CD4-positive, alpha-beta T cell treated with Interleukin-4 for 1 hour (primary cell): ENCODE measurements around the gene ERRFI1.

Source experiments
- DNase-seq, 2 donors: peaks; one replicate each; pipeline ENCODE4 v3.0.0-alpha.2; 2020 to 2022

Gene ERRFI1

GRCh38 chr1:8043621-8044020 is 17.5 kb upstream of the ERRFI1 start:
- no peak for DNase-seq

DNA sequence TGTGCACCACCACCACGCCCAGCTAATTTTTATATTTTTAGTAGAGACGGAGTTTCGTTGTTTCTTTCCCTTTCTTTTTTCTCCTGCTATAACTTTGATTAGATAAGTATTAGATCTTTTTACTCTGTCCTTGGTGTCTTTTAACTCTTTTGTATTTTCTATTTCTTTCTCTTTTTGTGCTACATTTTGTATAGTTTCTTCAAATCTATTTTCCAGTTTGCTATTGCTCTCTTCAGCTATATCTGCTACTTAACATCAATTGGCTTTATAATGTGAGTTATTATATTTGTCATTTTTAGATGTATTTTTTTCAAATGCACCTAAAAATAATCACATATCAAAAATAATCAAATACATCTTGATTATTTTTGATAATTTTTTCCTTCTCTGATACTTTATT is 16.0 kb upstream of the ERRFI1 start:
- no peak for DNase-seq

DNA sequence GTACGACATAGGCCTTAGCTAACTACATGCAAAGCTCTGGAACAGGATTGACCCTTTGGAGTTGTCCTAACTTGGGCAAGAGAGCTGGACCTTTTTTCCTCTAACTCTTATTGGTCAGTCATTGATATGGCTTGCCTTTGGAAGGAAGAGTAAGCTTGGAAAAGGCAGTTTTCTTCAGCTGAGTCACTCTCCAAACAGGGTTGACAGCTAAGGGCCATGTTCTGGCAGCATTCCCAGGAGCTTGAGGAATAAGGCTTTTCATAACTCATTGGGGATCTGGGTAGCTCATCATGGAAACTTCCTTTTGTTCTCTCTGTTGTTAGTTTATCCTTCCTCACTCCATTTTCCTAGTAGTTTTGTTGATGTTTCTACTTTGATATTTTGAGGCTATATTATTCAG is 14.5 kb upstream of the ERRFI1 start:
- no peak for DNase-seq

GRCh38 chr1:8039071-8039470 is 13.0 kb upstream of the ERRFI1 start:
- no peak for DNase-seq

GRCh38 chr1:8035289-8035688 is 9.2 kb upstream of the ERRFI1 start:
- no peak for DNase-seq

- no peak for DNase-seq
These were observed 7.2 kb upstream of the ERRFI1 start for GRCh38 chr1:8033322-8033721.

DNA sequence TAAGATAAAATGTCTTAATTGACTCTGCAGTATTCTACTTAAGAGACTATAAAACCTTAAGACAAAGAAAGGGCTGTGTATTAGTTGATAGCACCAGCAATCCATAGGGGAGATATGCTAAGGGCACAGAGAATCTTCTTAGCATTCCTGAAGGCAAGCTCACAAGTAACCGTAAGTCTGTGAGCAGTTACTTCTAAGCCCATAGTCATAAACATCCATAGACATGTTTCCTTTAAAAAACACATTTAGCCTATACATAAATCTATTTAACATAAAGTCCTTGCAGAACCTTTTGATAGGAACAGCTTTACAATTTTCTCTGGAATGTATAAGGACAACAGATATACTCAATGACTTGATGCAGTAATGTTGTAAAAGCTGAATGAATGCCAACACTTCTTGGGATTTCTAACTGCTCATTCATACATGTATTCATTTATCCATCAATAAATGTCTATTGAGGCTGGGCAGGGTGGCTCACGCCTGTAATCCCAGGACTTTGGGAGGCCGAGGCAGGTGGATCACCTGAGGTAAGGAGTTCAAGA is 6.3 kb upstream of the ERRFI1 start:
- DNase-seq: no peak

DNA sequence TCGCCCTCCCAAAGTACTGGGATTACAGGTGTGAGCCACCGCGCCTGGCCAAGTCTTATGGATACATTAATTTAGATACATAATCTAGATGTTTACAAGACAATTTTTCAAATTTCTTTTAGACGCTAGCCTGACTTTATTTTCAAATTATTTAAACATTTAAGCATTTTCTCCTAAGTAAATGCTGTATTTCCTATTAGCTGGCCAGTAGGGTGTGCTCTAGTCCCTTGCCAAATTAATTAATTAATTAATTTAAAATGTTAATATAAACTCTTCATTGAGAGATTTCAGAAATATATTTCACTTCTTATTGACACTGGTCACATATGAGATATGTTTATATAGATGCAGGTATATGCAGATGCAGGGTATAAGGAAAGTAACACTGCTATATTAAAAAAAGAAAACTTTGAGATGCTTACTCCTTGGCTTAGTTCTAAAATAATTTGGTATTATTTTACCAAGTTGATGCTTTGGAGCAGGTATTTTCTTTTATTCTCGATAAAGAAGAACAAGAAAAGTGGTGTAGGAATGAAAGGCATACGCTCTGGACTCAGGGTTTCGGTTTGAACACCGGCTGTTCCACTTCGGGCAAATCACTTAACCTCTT is 5.2 kb upstream of the ERRFI1 start:
- DNase-seq: peak; percentile 22 to 61

DNA sequence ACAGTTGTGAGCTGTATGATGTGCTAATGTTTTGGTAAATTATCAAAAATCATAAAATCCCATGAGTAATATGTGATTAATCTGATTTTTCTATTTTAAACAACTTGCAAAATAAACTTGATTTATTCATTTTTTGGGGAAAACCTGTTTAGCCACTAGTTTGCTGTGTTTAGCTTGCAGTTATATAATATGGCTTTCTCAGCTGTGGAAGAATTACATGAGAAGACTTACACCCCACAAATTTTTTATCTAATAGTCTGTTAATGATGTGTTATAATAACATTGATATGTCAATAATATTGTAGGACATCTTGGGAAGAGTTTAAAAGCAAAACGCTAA is 2.4 kb upstream of the ERRFI1 start:
- DNase-seq: no peak

DNA sequence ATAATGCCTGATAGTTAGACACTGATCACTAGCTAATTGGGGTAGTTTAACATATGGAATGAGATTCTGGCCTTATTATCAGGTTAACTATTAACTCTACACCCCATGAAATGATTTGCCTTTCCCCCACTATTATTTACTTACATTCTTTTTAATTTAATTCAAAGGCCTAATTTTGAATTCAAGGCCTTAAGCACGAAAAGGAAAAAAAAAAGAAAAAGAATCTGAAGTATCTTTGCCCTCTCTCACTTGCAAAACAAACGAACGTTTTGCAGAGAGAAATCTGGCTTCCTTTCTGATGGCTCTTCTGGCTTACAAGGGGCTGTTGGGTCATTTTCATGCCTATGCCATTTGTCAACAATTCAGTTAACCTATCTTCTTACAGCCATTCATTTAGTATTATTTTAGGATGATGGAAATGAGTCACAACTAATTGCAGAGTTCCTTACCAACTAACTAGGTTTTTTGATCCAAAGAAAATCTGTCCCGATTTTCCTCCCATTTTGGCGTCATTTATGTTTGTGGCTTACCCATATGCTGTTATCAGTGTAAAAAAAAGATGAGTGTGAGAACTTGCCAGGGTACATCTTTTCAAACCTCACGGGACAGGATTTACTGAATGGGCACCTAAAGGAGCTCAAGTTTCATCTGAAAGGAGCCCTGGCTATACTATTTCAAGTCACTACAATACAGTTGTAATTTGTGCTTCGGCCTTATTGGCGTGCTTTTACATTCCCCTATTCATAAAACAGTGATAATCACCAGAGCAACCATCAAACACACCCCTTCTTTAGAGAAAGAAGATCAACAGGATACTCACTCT is 1.9 kb upstream of the ERRFI1 start:
- no peak for DNase-seq

GRCh38 chr1:8026976-8027747 is 1.1 kb upstream of the ERRFI1 start:
- no peak for DNase-seq

- no peak for DNase-seq
These were observed 401 bp downstream of the ERRFI1 start for GRCh38 chr1:8025671-8026144.

DNA sequence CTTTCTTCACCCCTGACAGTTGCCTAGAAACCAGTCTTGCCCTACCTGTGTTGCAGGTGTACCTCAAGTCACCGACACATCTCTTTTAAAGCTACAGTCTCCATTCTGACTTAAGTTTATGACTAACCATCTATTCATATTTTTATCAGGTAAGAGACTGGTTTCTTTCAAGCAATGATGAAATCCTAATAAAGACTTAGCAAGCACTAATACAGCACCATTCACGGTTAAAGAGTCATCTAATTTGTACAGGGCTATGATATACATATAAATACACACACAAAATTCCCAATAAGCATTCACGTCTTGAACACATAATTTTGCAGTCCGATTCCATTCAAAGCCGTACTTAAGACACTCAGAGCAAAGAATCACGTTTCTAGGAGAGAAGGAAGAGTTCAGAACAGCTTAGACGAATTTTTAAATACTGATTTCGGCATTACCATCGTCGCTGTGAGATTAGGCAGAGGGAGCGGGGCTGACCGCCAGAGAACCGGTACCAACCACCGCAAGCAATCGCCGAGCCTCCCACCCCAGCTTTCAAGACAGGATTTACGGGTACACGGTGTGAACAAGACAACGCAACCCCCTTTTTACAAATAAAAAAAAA is 943 bp downstream of the ERRFI1 start:
- DNase-seq: no peak

- no peak for DNase-seq
These were observed 1.8 kb downstream of the ERRFI1 start for GRCh38 chr1:8024329-8024728.

DNA sequence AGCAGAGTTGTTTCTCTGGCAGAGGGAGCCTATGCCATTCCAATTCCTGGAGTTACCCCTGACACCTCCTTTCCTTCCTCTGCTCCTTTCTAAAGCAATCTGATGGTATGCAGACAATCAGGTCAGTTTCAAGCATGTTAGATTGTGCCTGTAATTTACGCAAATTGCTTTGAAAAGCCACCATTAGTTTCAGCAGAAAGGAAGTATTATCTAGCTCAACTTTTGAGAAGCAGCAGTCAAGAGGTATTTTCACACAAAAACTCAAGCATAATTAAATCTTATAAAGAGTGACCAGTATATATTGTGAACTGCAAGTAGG is 2.2 kb downstream of the ERRFI1 start:
- no peak for DNase-seq

- no peak for DNase-seq
These were observed 2.7 kb downstream of the ERRFI1 start for GRCh38 chr1:8023287-8023994.

GRCh38 chr1:8022395-8023286 is 3.5 kb downstream of the ERRFI1 start:
- no peak for DNase-seq

DNA sequence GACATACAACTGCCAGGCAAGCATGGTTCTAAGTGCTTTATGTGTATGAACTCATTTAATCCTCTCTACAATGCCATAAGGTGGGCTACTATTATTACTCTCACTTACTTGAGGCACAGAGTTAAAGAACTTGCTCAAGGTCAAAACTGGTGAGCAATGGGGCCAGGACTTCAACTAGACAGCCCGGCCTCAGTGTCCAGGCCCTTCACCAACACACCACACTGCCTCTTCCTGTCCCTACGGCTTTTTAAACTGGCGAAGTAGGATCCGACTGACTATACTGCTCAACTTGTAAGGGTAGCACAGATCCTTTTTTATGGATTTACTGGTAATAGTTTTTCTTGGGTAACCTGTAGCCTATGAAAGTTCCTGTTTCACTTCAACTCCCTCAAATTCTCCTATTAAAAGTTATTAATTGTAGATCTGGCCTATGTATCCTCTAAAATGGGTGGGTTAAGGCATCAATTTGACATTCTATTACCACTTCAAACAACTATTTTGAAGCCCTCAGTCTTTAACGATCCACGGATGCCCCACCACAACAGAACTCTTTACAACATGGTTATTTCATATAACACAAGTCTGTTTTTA is 4.3 kb downstream of the ERRFI1 start:
- DNase-seq: no peak

- no peak for DNase-seq
These were observed 6.1 kb downstream of the ERRFI1 start for GRCh38 chr1:8020032-8020431.

GRCh38 chr1:8019229-8019620 is 6.9 kb downstream of the ERRFI1 start:
- no peak for DNase-seq
